T47D (cell line): ENCODE measurements around the gene TMEM178B.
A peak's percentile ranks its signal among the peaks of the same experiment; 100 is the strongest.

Source experiments
- DNase-seq, 2 experiments: peaks; one replicate each; pipeline versions ENCODE4 v3.0.0 to v3.0.0-alpha.2; 2011 to 2012; ENCODE audit warnings: low read depth in 1 of 2, low spot score in 1 of 2
- JUND ChIP-seq: IDR thresholded peaks from 2 replicates; pipeline ENCODE4 v1.6.1; 2012; ENCODE audit warnings: low read depth
- in situ Hi-C: cut with HindIII; loops from 2 replicates; pipeline ENCODE4 v1.10.0; 2016; ENCODE audit warnings: low sequenced_read_pairs, low pct_unique_long_range_greater_than_20kb

The TMEM178B gene

GRCh38 chr7:141203586-141203985 lies 129.7 kb downstream of the TMEM178B start:
- no peak for DNase-seq
- in situ Hi-C loops: no loop called here
- no peak for TF ChIP-seq JUND

GRCh38 chr7:141207661-141208060 lies 133.8 kb downstream of the TMEM178B start:
- in situ Hi-C loops: no loop called here
- no peak for TF ChIP-seq JUND
- DNase-seq: no peak

- in situ Hi-C loops: no loop called here
- DNase-seq: no peak
Measured at GRCh38 chr7:141208539-141208938, 134.7 kb downstream of the TMEM178B start.

GRCh38 chr7:141209454-141209853 lies 135.6 kb downstream of the TMEM178B start:
- in situ Hi-C loops: no loop called here
- DNase-seq: no peak
- TF ChIP-seq JUND: no peak

More at GRCh38 chr7:141208539-141208938, 134.7 kb downstream of the TMEM178B start:
- no peak for TF ChIP-seq JUND

- TF ChIP-seq JUND: no peak
Measured at GRCh38 chr7:141210862-141211261, 137.0 kb downstream of the TMEM178B start.

GRCh38 chr7:141213226-141213625 lies 139.4 kb downstream of the TMEM178B start:
- no peak for DNase-seq
- no peak for TF ChIP-seq JUND
- in situ Hi-C loops: no loop called here

More at GRCh38 chr7:141210862-141211261, 137.0 kb downstream of the TMEM178B start:
- DNase-seq: no peak
- in situ Hi-C loops: no loop called here

- no peak for DNase-seq
- in situ Hi-C loops: no loop called here
- TF ChIP-seq JUND: no peak
Measured at GRCh38 chr7:141217938-141218337, 144.1 kb downstream of the TMEM178B start.

DNA sequence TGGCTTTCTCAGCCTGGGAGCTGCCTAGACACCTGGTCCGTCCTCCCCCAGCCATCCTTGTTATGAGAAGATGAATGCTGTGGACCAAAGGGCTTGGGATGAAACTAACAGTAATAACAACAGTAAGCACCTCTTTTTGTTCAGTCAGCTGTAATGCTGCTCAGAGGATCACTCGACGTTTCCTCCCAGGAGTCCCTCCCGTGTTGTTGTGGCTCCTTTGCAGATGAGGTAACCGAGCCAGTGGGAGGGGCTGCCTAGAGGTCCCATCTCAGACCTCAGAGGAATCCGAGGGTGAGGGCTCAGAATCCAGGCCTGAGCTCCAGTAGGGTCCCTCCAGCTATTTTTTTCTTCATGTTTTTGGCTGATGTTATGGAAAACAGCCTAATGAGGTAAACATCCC lies 145.1 kb downstream of the TMEM178B start:
- TF ChIP-seq JUND: no peak
- DNase-seq: no peak
- in situ Hi-C loops: no loop called here

DNA sequence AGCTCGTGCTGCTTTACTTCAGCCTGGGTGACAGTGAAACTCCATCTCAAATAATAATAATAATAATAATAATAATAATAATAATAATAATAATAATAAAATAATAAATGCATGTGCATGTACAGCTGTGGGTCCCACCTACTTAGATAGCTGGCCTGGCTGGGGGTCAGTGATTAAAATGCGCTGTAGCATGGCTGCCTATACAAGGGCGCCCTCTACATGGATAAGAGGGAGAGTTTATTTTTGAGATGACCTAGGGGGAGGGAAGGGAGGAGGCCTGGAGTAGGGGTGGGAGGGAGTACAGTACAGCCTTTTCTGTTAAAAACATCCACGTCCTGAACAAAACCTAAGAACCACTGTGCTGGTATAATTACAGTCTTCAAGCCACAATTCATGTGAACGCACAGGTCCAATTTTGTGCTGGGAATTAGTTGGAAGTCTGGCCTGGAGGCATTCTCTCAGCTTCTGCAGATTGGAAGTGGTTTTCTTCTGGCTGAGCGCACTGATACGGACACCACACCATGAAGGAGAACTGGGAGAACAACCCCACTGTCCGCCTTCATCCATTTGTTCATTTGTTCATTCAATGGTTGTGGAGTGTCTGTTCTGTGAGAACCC lies 146.5 kb downstream of the TMEM178B start:
- in situ Hi-C loops: no loop called here
- DNase-seq: peak in 1 of 2 experiments; percentile 16
- no peak for TF ChIP-seq JUND

- no peak for TF ChIP-seq JUND
- DNase-seq: peak; percentile 17 to 58
- in situ Hi-C loops: no loop called here
Measured at GRCh38 chr7:141221007-141221612, 147.2 kb downstream of the TMEM178B start.

DNA sequence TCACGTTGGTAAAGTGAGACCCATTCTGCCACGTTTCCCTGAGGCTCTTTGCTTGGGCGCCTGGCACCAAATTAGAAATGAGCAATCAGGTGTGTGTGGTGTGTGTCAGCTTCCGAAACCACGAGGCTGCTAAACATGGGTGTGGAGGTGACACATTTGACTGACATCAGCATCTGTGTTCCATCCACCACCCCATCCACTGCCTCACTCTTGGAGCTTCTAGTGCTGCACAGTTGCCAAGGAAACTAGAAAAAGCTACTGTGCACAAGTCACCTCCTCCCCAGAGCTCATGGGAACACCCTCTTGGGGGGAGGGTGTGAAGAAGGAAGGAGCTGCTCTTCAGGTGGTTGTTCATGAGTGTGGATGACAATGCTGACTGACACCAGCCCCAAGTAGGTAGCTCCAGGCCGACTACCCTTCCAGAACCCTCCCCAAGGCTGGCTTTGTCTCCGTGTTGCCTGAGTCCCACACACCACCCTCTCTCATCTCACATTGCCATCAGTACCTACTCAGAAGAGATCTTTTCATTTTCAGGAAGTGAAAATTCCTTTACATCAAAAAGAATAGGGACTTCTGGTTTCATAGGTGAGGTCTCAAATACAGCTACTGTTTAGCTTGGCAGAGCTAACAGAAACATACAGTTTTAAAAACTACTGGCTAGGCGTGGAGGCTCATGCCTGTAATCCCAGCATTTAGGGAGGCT lies 152.2 kb downstream of the TMEM178B start:
- TF ChIP-seq JUND: no peak
- in situ Hi-C loops: no loop called here
- DNase-seq: no peak

GRCh38 chr7:141227454-141227853 lies 153.6 kb downstream of the TMEM178B start:
- no peak for DNase-seq
- TF ChIP-seq JUND: no peak
- in situ Hi-C loops: no loop called here

GRCh38 chr7:141228482-141228881 lies 154.6 kb downstream of the TMEM178B start:
- TF ChIP-seq JUND: no peak
- no peak for DNase-seq
- in situ Hi-C loops: no loop called here
